ENCODE data around the gene UPK3A. TPM values are rescaled to one million over a fixed set of nuclear protein-coding genes. Genes with fewer than 3 reads are reported as not detected.
A peak's percentile ranks its signal among the peaks of the same experiment; 100 is the strongest.

UPK3A gene
- total RNA-seq, 6 experiments from 2014 or later, result not detected

DNA sequence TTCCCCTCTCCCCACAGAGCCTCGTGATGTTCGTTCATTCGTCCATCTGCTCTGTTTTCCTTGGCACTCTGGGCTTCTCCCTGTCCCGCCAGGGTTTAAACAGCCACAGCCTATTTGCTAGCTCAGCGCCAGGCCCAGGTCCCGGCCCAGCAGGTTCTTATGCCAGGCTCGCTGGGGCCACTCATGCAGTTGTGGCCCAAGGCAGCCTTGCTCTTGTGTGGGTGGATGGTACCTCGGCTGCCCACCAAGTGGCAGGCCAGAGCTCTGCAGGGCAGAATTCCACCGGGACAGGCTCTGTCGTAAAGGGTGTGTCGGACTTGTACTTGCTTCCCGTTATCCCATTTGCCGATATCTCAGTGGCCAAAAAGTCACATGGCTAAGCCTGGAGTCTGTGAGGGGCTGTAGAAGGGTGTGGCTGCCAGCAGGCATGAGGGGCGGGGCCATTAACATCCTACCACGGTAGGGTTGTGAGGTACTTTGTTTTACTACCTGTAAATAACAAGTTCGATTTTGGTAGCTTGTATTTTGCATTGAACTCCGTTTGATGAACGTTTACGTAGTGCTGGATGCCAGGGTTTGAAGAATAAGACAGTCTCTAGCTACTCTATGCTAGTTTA is 32.9 kb downstream of the UPK3A start:
- TF ChIP-seq, protein P1, sequence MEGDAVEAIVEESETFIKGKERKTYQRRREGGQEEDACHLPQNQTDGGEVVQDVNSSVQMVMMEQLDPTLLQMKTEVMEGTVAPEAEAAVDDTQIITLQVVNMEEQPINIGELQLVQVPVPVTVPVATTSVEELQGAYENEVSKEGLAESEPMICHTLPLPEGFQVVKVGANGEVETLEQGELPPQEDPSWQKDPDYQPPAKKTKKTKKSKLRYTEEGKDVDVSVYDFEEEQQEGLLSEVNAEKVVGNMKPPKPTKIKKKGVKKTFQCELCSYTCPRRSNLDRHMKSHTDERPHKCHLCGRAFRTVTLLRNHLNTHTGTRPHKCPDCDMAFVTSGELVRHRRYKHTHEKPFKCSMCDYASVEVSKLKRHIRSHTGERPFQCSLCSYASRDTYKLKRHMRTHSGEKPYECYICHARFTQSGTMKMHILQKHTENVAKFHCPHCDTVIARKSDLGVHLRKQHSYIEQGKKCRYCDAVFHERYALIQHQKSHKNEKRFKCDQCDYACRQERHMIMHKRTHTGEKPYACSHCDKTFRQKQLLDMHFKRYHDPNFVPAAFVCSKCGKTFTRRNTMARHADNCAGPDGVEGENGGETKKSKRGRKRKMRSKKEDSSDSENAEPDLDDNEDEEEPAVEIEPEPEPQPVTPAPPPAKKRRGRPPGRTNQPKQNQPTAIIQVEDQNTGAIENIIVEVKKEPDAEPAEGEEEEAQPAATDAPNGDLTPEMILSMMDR (IDR thresholded peaks at IDR 0.05), result peak in 2 of 4 donors; percentile 6 to 14
- TF ChIP-seq POLR2A (IDR thresholded peaks at IDR 0.05), result no peak
- Histone ChIP-seq H3K4me1 (peaks cover 0 to 32% (median 0%) of the 10 kb centered on the region in 4 donors), H3K27ac (peak overlapping the region in 2 of 3 donors; percentile 52 to 63), H3K27me3 (no peaks in the 10 kb centered on the region), H3K36me3 (no peaks in the 10 kb centered on the region), H3K4me3 (no peak overlapping the region), H3K9me3 (no peaks in the 10 kb centered on the region)
- WGBS (ENCODE audit: insufficient coverage, low coverage, low lambda C conversion rate, missing lambda C conversion rate), result 33% methylated on average over 15 of the region's 19 CpGs
- intact Hi-C loops (cut with DNase I), result no loop called here
- peak in 1 of 3 donors; percentile 80 for DNase-seq
- peak; percentile 39 to 64 (median 52) for ATAC-seq

DNA sequence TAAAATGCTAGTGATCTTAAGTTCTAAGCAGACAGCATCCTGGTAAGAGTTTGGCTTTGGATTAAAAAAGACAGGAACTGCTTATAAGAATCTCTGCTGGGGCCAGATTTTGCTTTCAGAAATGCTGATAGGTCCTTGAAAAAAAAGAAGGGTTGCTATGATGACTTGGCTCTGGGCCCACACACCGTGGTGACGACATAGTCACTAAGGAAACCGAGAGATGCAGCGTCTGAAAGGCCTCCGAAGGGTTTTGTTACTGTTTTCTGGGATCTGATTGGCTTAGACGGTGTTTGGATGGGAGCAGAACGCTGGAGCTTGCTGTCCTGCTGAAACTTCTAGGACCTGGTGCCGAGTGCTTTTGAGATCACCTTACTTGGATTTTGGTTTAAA is 33.4 kb downstream of the UPK3A start:
- ATAC-seq, result peak in 3 of 4 donors; percentile 18 to 29 (median 27)
- WGBS (ENCODE audit: insufficient coverage, low coverage, low lambda C conversion rate, missing lambda C conversion rate), result 33% methylated on average over 8 of the region's 8 CpGs
- H3K27ac ChIP-seq, result peak overlapping the region in 2 of 3 donors; percentile 52 to 63
- peaks cover 0 to 32% (median 0%) of the 10 kb centered on the region in 4 donors for H3K4me1 ChIP-seq
- no peaks in the 10 kb centered on the region for H3K27me3 ChIP-seq
- no peaks in the 10 kb centered on the region for H3K9me3 ChIP-seq
- peak in 2 of 3 donors; percentile 59 to 74 for DNase-seq
- H3K4me3 ChIP-seq, result no peak overlapping the region
- intact Hi-C loops (cut with DNase I), result no loop called here
- no peaks in the 10 kb centered on the region for H3K36me3 ChIP-seq
- TF ChIP-seq, protein P1 (IDR thresholded peaks at IDR 0.05), result no peak
- TF ChIP-seq POLR2A (IDR thresholded peaks at IDR 0.05), result no peak

DNA sequence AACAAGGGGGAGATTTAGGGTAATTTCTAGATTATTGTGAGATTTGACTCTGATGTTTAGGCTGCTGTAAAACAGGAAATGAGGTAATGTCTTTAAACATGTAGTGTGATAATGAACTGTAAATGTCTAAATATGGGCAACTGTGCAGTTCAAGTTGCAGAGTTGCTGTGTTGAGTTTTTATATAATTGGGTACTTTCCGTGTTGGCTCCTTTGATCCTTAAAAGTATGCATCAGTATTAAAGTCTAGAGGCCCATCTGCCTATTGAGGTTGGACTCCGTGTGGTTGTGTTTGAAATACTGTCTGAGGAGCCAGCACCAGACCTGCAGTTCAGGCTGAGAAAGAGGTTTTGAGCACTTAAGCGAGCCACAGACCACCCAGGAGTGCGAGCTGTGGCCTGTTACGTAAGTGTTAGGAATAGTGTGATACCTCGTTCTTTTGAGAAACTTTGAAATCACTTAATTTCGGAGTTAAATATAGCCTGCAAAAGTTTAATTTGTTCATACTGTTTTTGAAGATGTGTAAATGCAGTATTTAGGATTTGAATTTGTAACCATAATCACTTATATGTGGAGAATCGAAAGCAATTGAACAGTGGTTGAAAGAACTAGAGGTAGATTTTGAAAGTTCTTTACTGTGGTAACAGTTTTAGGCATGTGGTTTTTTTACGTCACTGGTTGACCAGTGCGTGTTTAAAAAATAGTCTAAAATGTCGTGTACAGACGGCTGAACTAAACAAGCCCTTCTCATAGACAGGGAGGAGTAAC is 34.0 kb downstream of the UPK3A start:
- H3K27ac ChIP-seq, result peak overlapping the region; percentile 16 to 63 (median 52)
- H3K9me3 ChIP-seq, result no peaks in the 10 kb centered on the region
- TF ChIP-seq, protein P1 (IDR thresholded peaks at IDR 0.05), result no peak
- TF ChIP-seq POLR2A (IDR thresholded peaks at IDR 0.05), result no peak
- DNase-seq (no peak), ATAC-seq (peak in 1 of 4 donors; percentile 4)
- H3K4me1 ChIP-seq, result peaks cover 0 to 32% (median 0%) of the 10 kb centered on the region in 4 donors
- no peaks in the 10 kb centered on the region for H3K36me3 ChIP-seq
- no peaks in the 10 kb centered on the region for H3K27me3 ChIP-seq
- WGBS (ENCODE audit: insufficient coverage, low coverage, low lambda C conversion rate, missing lambda C conversion rate), result 60% methylated on average over 12 of the region's 12 CpGs
- H3K4me3 ChIP-seq, result no peak overlapping the region
- intact Hi-C loops (cut with DNase I), result no loop called here

DNA sequence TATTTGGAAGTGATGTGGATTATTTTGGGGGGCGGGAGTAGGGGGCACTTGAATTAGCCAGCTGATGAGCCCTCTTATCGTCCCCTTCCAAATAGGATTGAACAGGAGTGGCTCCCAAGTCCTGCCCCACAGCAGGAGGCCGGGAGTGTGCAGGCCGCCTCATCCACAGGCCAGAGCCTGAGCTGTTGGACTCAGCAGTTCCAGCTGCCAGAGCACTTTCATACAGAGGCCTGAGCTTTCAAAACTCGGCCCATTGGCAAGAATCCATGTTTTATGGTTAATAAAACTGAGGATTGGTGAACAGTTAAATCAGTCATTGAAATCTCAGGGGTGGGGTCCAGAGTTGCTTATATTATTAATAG is 34.6 kb downstream of the UPK3A start:
- TF ChIP-seq, protein P1 (IDR thresholded peaks at IDR 0.05), result no peak
- no peak for TF ChIP-seq POLR2A (IDR thresholded peaks at IDR 0.05)
- ATAC-seq (peak in 1 of 4 donors; percentile 25), DNase-seq (no peak)
- Histone ChIP-seq H3K36me3 (no peaks in the 10 kb centered on the region), H3K9me3 (no peaks in the 10 kb centered on the region), H3K27ac (peak overlapping the region; percentile 16 to 63 (median 52)), H3K27me3 (no peaks in the 10 kb centered on the region), H3K4me1 (peaks cover 0 to 32% (median 0%) of the 10 kb centered on the region in 4 donors), H3K4me3 (no peak overlapping the region)
- 30% methylated on average over 5 of the region's 5 CpGs for WGBS (ENCODE audit: insufficient coverage, low coverage, low lambda C conversion rate, missing lambda C conversion rate)
- intact Hi-C loops (cut with DNase I), result no loop called here
